Heart left ventricle (tissue), 13 donors: ENCODE measurements around the gene ELANE.

Source experiments
- POLR2A ChIP-seq, 2 donors: fragments of 450-650 bp; IDR thresholded peaks; one replicate each; pipeline ENCODE4 v1.6.1; 2017; ENCODE audit warnings: antibody characterized with exemption in 2 of 2, mild to moderate bottlenecking in 2 of 2, moderate library complexity in 2 of 2
- TF ChIP-seq, protein P1 (sequence below), 12 donors: fragments of 200-600 bp; sonication (generic) in 4 of 12; IDR thresholded peaks; one replicate each; pipeline versions ENCODE4 v1.5.0 to v1.8.0; 2018 to 2022; ENCODE audit warnings: antibody characterized with exemption in 12 of 12, mild to moderate bottlenecking in 5 of 12
- donor health status: ischemic (EF 13 %, LVEDD 7.1; RV severe dilation, severe dysfunction).
- donor health status: DM: no; HTN: yes; CAD: no.
- donor health status: DM: no; HTN: no; CAD: no.
- donor health status: ischemic (EF 25% LVEDD 6.9; RV normal size, moderate dysfunction).
- donor health status: ischemic (EF 25% LVEDD 5.7; RV mildly dilated, moderate dysfunction).
- donor health status: ischemic (EF 35%, LVEDD 5.7; RV mildly dilated, moderate dysfunction).
- donor health status: nonischemic (EF 11% LVEDD 7.7; RV severe dilation, severe dysfunction).
- donor health status: DM: yes; HTN: yes; CAD: no.
- donor health status: PGD.
- donor health status: ischemic (EF 29% LVEDD 5.4; RV normal size, mild dysfunction).
- donor health status: nonischemic (EF 23%, LVEDD 6.1; RV moderate dilation, normal function).

DNA sequence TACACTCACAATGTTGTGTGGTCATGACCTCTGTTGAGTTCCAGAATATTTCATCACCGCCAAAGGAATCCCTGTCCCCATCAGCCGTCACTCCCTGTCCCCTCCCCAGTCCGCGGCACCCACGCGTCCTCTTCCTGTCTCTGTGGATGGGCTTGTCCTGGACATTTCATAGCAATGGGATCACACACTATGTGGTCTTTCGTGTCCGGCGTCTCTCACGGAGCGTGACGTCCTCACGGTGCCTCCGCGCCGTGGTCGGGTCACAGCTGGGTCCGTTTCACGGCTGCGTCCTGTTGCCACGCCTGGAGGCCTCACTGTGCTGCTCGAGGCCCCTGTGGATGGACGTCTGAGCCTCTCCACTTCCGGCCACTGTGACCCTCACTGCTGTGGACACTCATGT lies 17.9 kb upstream of the ELANE start:
- TF ChIP-seq, protein P1, sequence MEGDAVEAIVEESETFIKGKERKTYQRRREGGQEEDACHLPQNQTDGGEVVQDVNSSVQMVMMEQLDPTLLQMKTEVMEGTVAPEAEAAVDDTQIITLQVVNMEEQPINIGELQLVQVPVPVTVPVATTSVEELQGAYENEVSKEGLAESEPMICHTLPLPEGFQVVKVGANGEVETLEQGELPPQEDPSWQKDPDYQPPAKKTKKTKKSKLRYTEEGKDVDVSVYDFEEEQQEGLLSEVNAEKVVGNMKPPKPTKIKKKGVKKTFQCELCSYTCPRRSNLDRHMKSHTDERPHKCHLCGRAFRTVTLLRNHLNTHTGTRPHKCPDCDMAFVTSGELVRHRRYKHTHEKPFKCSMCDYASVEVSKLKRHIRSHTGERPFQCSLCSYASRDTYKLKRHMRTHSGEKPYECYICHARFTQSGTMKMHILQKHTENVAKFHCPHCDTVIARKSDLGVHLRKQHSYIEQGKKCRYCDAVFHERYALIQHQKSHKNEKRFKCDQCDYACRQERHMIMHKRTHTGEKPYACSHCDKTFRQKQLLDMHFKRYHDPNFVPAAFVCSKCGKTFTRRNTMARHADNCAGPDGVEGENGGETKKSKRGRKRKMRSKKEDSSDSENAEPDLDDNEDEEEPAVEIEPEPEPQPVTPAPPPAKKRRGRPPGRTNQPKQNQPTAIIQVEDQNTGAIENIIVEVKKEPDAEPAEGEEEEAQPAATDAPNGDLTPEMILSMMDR (IDR thresholded peaks at IDR 0.05) = no peak
- TF ChIP-seq POLR2A (IDR thresholded peaks at IDR 0.05) = no peak
